Stimulated activated CD4-positive, alpha-beta T cell treated with anti-CD3 and anti-CD28 coated beads, Interleukin-1b, Interleukin-23, amount 100 ng/mL, for 48 hours (primary cell): ENCODE results near the gene CDYL2.
A peak's percentile ranks its signal among the peaks of the same experiment; 100 is the strongest.
"Not testable (repeated sequence)": the region's sequence is repeated elsewhere in the genome, so short reads cannot be mapped to it uniquely, and the experiment has no call there.

Experiments used
- DNase-seq: peaks from one replicate; pipeline ENCODE4 v3.0.0-alpha.2; 2020

The CDYL2 gene

DNA sequence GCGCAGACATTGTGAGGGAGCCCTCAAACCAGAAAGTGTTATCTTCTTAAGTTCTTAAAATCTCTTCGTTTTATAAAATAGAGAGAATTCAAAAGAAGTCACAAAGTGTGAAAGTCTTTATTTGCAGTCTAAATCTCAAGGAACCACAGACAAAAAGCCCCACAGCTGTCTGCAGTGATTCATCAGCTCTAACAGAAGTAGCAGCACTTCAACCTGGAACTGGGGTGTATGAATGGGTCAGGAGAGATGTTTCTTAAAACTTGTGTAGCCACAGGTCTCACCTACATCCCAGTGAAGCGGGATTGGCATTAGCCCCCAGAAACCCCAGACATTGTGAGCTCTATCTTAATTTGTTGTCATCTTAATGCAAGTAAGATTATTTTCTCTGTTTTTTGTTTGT lies 61.1 kb downstream of the CDYL2 start:
- DNase-seq, result no peak

DNA sequence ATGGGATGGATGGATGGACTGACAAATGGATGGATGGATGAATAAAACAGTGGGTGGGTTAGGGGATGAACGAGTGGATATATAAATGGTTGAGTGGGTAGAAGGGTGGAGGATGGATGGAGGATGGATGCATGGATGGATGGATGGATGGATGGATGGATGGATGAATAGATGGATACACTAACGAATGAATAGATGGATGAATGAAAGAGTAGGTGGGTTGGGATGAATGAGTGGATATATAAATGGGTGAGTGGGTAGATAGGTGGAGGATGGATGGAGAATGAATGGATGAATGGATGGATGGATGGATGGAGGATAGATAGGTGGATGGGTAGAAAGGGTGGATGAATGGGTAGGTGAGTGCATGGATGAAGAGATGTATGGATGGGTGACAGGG lies 62.1 kb downstream of the CDYL2 start:
- no peak for DNase-seq

DNA sequence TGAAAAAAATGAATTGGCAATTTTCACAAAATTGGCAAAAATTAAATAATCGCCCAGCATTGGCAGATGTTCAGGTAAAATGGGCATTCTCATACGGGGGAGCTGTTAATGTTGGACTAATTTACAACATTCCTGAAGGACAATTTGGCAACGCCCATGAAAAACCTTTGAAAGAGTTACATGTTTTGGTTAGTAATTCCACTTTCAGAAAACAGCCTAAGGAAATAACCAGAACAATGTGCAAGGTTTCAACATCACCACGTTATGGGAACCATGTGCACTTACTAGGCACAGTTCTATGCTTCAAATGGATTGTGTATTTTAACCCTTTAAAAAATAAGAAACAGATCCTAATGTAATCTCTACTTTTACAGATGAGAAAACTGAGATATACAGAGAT lies 62.7 kb downstream of the CDYL2 start:
- DNase-seq, result no peak

DNA sequence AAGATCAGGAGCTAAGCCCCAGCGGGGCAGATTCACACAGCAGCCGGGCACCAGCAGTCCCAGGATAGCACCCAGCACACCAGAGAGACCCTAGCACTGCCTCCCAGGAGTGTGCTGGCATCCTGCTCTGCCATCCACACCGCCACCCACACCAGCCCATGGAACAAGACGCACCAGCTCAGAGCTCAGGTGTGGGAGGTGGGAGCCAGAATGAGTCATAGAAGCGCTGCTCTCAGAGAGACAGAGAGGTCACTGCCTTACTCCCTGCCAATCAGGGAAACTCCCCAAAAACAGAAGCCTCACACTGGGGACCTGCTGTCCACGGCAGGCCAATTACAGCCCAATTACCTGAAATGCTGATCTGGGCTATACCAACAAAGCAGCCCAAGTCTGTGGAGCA lies 64.9 kb downstream of the CDYL2 start:
- DNase-seq, result peak; percentile 33

DNA sequence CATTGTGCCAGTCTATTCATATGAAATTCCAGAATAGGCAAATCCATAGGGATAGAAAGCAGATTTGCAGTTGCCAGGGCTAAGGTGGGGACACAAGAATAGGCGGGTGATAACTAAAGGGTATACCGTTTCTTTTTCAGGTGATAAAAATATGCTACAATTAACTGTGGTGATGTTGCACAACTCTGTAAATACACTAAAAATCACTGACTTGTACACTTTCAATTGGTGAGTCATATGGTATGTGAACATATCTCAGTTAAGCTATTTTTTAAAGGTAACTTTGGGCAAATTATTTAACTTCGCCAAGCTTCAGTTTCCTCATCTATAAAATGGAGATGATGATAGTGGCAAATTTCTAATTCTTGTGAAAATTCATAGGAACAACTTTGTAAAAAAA lies 65.9 kb downstream of the CDYL2 start:
- no peak for DNase-seq

DNA sequence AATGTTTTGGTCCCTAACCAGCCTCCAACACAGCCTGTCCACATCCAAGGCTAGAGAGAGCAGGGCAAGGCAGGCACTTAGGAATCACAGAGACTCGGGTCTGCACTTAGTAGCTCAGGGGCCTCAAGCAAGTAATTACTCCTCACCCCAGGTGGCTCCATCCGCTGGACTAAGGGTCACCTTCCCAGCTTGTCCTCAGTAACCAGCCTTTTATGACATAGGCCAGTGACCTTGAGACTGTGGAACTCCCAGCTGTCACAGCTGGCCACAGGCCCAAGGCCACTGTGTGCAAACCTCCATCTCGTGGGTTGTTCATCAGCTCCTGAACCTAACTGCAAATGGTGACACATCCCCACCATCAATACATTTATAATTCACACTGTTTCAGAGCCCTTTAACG lies 68.6 kb downstream of the CDYL2 start:
- no peak for DNase-seq

DNA sequence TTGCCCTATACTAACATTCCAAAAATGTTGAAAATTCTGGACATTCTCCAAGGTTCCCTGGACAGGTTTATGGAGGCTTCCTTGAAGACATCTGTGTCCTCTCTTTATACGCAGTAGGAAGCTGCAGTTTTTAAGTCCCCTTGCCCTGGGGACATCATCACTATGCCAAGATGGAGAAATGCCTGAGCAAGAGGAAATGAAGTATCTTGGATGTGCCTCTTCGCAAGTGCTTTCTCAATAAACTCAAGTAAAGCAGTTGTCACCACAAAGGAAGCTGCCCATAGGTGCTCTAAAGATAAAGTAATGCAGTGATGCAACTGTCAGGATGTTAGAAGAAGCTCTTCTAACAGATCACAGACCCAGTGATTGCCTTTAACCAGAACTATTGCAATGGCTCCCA lies 71.0 kb downstream of the CDYL2 start:
- no peak for DNase-seq

DNA sequence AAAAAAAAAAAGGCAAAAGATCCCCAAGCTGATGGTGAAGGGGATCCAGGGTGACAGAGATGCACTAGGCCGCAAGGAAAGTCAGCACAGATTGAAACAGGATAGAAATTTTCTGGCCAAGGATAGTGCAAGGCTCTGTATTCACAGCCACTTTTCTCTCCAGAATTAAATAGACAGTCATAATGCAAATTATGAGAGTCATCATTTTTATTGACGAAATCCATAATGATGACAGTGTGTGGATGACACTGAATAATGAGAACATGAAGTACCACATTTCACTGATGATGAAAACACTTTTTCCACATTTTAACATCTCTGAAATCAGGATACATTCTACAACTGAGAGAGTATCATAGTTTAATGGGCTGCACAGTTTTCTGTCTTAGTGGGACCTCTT lies 72.5 kb downstream of the CDYL2 start:
- no peak for DNase-seq

DNA sequence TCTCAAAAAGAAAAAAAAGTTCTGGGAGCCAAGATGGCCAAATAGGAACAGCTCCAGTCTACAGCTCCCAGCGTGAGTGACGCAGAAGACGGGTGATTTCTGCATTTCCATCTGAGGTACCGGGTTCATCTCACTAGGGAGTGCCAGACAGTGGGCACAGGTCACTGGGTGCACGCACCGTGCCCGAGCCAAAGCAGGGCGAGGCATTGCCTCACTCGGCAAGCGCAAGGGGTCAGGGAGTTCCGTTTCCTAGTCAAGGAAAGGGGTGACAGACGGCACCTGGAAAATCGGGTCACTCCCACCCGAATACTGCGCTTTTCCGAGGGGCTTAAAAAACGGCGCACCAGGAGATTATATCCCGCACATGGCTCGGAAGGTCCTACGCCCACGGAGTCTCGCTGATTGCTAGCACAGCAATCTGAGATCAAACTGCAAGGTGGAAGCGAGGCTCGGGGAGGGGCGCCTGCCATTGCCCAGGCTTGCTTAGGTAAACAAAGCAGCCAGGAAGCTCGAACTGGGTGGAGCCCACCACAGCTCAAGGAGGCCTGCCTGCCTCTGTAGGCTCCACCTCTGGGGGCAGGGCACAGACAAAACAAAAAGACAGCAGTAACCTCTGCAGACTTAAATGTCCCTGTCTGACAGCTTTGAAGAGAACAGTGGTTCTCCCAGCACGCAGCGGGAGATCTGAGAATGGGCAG lies 77.2 kb downstream of the CDYL2 start:
- not testable (repeated sequence) for DNase-seq

DNA sequence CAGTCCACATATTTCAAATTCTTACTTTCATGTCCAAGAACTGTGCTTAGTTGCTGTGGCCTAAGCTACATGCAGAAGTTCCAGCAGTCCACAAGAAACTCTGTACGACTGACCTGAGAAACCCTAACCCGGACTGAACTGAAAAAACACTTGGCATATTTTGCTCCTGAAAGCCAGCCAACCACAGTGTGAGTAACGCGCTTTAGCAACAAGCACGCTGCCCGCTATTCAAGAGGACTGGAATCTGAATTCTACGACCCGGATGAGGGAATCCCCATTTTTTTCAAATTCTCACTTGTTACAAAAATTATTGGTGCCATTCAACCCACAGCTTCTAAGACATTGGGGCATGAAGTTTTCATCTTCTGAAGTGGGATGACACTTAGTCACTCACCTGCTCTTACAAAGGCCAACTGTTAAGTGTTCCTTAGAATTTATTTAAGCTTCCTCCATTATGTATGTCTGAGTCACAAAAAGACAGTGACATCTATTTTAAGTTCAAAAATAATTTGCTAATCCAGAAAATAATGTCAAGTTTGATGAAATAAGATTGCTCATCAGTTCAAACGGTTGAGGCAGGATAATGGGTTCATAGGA lies 78.7 kb downstream of the CDYL2 start:
- no peak for DNase-seq

DNA sequence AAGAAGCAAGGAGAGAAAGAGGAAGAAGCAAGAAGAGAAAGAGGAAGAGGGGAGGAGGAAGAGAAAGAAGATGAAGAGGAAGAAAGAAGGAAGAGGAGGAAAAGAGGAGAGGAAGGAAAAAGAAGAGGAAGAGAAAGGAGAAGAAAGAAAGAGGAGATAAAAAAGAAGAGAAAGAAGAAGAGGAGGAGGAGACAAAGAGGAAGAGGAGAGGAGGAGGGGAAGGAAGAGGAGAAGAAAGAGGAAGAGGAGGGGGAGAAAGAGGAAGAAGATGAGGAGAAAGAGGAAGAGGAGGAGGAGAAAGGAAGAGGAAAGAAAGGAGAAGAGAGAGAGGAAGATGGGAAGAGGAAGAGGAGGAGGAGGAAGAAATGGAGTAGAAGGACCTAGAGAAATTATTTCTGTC lies 80.4 kb downstream of the CDYL2 start:
- DNase-seq, result no peak

DNA sequence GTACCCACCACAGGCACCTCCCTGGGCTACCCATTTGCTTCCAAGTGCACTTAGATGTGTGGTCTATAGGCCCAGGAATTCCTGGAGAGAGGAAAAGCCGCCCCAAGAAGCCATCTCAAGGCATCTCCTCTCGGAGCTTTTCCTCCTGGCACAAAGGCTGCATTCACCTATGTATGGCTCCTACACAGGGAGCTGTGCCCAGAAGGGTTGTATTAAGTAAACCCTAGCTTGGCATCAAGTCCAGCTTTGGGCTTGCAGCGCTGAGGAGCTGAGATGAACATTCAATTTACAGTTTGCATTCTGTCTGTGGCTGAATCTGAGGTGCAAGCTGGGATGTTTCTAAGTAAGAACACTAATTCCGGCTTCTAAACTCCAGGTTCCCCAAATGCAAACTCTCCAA lies 81.3 kb downstream of the CDYL2 start:
- no peak for DNase-seq

DNA sequence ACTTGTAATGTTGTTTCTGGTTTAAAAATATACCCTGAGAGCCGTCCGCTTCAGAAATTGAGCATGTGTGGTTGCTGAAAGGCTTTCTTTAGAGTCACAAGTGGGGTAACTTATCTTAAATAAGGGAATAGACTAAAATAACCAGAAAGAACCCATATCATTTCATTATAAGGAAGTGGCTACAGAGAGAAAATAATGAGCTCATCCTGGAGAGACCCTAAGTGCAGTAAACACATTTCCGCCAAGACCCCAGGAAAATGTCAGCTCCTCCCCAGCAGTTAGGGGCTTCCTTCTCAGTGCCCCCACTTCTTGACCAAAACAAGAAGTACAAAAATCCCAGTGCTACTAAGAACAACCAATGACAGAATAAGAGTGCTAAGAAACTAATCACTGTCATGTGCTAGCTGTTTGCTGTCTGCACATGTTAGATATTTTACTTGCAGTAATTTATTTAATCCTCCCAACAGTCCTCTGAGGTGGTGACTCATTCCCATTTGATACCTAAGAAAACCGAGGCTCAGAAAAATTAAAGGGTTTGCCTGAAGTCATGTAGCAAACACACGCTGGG lies 83.5 kb downstream of the CDYL2 start:
- DNase-seq, result no peak

DNA sequence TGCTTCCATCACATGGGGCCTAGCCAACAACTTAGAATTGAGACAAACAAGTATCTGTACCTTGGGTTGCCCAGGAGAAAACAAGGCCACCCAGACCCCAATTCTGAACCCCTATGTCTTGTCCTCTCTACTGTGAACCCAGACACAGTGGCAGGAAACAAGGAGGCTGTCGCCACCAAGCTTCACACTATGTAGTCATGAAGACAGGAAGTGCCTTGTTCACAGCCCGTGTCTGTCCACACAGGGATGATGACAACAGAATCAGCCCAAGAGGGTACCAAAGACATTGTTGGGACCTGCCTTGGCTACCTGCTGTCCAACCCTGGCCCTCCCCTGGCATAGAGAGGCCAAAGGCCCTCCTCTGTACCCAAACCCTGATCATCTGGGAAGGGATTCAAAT lies 84.8 kb downstream of the CDYL2 start:
- no peak for DNase-seq

DNA sequence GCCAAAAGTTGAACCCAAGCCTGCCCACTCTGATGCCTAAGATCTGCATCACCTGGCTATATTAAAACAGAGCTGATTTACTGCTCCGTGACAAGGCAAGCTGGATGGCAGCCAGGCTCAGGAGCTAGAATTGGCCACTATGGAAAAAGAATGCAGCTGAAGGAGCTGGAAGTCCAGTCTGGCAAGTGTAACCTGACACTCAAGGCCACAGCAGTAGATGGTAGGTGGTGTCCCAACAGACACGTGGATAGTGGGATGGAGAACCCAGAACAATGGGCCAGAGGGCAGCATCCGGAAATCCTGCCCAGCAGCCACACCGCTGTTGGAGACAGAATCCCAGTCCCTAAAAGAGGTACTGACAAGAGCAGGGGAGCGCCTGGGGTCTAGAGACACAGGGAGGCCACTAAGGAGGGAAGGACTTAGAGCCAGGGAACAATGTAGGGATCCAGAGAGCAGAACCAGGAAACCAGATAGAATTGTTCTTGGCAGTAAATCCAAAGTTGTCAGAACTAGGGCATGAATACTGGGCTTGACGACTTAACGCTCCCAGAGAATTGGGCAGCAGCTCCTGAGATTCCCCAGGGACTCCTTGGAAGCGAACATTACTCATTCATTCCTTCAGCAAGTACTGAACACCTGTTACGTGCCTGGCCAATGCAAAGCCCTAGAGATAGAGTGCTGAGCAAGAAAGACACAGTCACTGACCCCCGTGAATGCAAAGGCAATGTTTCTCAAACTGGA lies 85.7 kb downstream of the CDYL2 start:
- DNase-seq, result no peak

DNA sequence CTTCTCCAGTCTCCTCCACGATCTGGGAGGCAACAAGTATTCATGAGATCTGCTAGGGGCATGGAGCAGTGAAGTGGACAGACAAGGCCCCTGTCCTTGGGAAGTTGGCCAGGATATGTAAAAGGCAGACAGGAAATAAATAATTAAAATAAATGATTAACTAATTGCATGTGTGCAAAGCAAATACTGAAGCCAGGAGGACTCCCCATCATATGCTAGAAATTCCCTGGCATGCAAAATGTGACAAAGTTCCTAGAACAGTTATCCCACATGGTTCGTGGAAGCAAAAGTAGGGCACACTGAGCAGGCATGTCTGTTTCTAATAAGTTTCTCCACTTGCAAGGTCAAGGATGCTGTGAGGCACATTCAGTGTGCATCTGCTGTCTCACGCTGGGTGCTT lies 86.8 kb downstream of the CDYL2 start:
- no peak for DNase-seq

DNA sequence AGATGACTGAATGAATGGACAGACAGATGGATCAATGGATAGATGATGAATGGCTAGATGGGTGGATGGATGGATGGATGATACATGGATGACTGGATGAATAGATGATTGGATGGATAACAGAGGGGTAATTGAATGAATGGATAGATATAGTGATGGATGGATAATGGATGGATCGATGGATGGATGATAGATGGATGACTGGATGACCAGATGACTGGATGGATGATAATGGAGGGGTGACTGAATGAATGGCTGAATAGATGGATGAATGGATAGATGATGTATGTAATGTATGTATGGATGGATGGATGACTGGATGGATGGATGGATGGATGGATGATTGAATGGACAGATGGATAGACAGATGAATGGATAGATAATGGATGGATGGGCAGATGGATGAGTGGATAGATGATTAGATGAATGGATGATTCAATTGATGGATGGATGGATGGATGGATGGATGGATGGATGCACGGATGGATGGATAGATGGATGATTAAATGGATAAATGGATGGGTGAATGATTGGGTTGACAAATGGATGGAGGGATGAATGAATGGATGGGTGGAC lies 87.7 kb downstream of the CDYL2 start:
- DNase-seq, result no peak

DNA sequence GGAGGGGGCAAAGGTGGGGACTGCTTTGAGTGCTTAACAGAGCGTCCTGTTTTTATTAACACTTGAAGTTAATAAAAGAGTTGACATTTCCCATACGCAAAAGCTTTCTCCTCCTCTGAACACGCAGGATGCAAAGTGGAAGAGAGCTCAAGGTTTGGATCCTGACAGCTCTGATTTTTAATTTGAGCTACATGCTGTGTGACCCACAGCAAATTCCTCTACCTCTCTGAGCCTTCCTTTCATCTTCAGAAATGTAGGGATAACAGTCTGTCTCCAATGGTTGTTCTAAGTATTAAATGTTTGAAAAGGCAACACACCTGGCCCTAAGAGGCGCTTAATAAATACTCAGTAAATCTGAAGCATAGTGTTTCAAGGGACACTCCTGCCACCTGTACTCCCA lies 93.0 kb downstream of the CDYL2 start:
- DNase-seq, result no peak

DNA sequence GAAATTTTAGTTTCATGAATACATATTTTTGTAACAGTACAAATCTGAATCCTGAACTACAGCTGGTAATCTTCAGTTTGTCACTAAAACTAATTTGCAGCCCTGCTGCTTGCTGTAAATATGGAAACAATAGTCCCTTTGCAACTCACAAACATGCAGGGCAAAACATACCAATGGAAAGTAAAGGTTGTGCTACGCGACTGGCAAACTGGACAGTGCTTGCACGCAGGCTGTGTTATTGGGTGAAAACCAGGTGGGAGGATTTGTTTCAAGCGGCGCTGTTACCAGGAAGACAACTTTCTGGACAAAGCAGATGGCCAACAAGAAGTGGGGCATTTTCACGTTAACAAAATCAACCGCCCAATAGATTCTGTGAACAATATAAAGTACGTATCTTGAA lies 93.5 kb downstream of the CDYL2 start:
- DNase-seq, result no peak

DNA sequence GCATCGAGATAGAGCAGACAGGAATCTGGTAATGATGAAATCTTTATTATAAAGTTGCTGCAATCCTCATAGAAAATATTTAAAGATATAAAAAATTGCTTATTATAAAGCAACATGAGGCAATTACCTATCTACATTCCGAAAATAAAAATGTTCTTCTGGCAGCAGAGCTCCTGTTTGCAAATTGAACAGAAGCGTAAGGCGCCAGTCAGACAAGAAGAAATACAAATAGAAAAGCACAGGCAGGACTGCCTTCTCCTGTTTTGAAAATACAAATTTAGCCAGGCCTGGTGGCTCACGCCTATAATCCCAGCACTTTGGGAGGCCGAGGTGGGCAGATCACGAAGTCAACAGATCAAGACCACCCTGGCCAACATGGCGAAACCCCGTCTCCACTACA lies 95.6 kb downstream of the CDYL2 start:
- DNase-seq, result no peak

DNA sequence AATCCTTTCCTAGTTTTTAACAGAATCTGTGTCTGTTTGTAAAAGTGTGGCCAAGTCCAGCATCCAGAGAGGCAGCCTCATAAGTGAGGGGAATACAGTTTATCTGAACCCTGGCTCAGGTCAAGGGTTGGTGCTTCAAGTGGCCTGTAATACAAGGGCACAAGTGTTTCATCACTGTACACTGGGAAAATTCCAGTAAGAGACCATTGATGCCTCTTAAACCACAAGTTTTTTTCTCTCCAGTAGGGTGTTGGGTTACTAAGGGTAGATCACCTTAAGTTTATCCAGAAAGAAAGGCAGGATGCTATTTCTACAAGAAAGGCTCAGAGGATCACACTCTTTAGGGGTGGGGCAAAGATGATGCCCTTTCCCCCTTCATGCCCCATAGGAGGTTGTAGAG lies 96.7 kb downstream of the CDYL2 start:
- DNase-seq, result no peak

DNA sequence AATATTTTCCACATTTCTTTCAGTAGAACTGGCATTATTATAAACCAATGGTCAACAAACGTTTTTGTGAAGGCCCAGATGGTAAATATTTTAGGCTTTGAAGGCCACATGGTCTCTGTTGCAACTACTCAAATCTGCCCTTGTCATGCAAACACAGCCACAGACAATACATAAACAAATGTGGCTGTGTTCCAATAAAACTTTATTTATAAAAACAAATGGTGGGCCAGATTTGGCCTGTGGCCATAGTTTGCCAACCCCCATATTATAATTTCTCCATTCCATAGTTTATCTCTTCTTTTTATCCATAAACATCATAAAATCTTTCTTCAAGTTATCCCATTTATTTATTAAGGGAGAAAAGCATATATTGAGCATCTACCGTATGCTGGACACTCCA lies 98.8 kb downstream of the CDYL2 start:
- no peak for DNase-seq

DNA sequence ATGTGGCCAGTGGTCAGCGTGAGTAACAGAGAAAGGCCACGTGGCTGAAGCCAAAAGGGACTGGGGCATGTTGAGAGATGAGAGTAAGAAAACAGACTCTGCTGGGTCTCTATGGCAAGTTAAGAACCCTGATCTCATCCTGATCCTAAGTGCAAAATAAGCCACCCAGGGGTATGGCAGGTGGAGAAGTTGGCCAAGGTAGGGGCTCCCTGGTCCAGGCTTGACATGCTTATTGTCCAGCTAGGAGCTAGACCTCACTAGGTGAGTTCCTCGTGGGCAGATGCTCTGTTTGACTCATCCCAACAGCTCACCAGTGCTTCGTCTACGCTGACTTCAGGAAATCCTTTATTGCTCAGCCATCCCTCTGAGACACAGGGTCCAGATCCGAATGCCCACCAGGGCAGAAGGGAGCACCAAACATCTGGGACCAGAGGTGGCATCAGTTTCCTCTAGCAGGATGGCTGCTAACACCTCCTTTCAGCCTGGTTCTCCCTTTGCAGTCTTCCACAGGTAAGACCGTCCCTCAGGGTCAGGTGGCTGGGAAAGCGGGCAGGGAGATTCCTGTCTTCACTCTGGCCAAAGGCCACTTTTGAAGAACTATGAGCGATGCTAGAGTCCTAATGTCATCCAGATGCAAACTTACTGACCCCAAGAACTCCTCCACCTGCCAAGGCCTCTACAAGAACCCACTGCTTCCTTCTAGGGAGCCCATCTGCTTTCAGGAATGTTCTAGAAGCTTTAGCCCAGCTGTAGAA lies 99.5 kb downstream of the CDYL2 start:
- DNase-seq, result no peak
